Breast epithelium (tissue), 4 donors: Measurements from ENCODE around the gene NAA25. TPM values are rescaled to one million over a fixed set of nuclear protein-coding genes. Genes with fewer than 3 reads are reported as not detected.
"Not testable (repeated sequence)": the region's sequence is repeated elsewhere in the genome, so short reads cannot be mapped to it uniquely, and the experiment has no call there.

ENCODE experiments used
- DNase-seq, 2 donors: peaks; one replicate each; pipeline ENCODE4 v3.0.0-alpha.2; 2019; ENCODE audit warnings: low spot score in 2 of 2
- H3K27ac ChIP-seq, 2 donors: fragments of 200-600 bp; sonication (generic) in 1 of 2; one replicate each; pipeline ENCODE4 v1.5.1; 2016 to 2019; ENCODE audit warnings: mild to moderate bottlenecking in 1 of 2
- H3K27me3 ChIP-seq, 2 donors: fragments of 200-600 bp; sonication (generic) in 1 of 2; one replicate each; pipeline versions ENCODE4 v1.5.1 to v1.6.0; 2017 to 2019; ENCODE audit warnings: control low read depth in 1 of 2, mild to moderate bottlenecking in 1 of 2
- H3K36me3 ChIP-seq: fragments of 200-600 bp; one replicate; pipeline ENCODE4 v1.5.1; 2019
- H3K4me1 ChIP-seq, 2 donors: fragments of 200-600 bp; sonication (generic); one replicate each; pipeline ENCODE4 v1.5.1; 2016 to 2019; ENCODE audit warnings: control low read depth in 1 of 2
- H3K4me3 ChIP-seq, 3 donors: fragments of 200-600 bp; sonication (generic); 1 replicate in 2 of 3; 2 replicates in 1 of 3; pipeline ENCODE4 v1.5.1; 2016 to 2019; ENCODE audit warnings: mild to moderate bottlenecking in 3 of 3, moderate library complexity in 2 of 3
- H3K9me3 ChIP-seq, 2 donors: fragments of 200-600 bp; sonication (generic) in 1 of 2; one replicate each; pipeline ENCODE4 v1.5.1; 2016 to 2019; ENCODE audit warnings: control low read depth in 1 of 2
- CTCF ChIP-seq, 3 donors: fragments of 450-650 bp; IDR thresholded peaks; one replicate each; pipeline ENCODE4 v1.5.1; 2016 to 2017; ENCODE audit warnings: antibody characterized with exemption in 3 of 3, mild to moderate bottlenecking in 3 of 3, moderate library complexity in 3 of 3
- POLR2A ChIP-seq: fragments of 450-650 bp; IDR thresholded peaks from one replicate; pipeline ENCODE4 v1.6.1; 2016; ENCODE audit warnings: antibody characterized with exemption, mild to moderate bottlenecking, moderate library complexity
- POLR2AphosphoS5 ChIP-seq, 3 donors: sonication (generic); formaldehyde crosslinking; IDR thresholded peaks; one replicate each; pipeline ENCODE4 v1.6.1; 2017; ENCODE audit warnings: antibody characterized with exemption in 3 of 3
- intact Hi-C: fragments of 100-400 bp; cut with DNase I; formaldehyde crosslinking; loops from one replicate; pipeline ENCODE4 v1.15.1; 2023; ENCODE audit warnings: low total_unique reads
- total RNA-seq, 3 donors: library from RNA; depleted of rRNA; stranded (reverse); fragments of >200 nt; gene quantifications; one replicate each; pipeline ENCODE4 v1.1.0, GENCODE V29; 2016

The NAA25 gene
- total RNA-seq, 3 donors from 2014 or later = 16.8 to 48.3 (median 37.0) TPM

- Histone ChIP-seq H3K9me3 (no peaks in the 10 kb centered on the region), H3K27me3 (no peaks in the 10 kb centered on the region), H3K4me3 (no peak overlapping the region), H3K27ac (no peak overlapping the region), H3K4me1 (peaks cover 0 to 14% of the 10 kb centered on the region in 2 donors), H3K36me3 (no peaks in the 10 kb centered on the region)
- intact Hi-C loops = no loop called here
- DNase-seq = no peak
- TF ChIP-seq POLR2AphosphoS5 (IDR thresholded peaks at IDR 0.05) (no peak), POLR2A (no peak), CTCF (IDR thresholded peaks at IDR 0.05) (no peak)
These were observed 104.5 kb downstream of the NAA25 start for GRCh38 chr12:112004041-112004440.

DNA sequence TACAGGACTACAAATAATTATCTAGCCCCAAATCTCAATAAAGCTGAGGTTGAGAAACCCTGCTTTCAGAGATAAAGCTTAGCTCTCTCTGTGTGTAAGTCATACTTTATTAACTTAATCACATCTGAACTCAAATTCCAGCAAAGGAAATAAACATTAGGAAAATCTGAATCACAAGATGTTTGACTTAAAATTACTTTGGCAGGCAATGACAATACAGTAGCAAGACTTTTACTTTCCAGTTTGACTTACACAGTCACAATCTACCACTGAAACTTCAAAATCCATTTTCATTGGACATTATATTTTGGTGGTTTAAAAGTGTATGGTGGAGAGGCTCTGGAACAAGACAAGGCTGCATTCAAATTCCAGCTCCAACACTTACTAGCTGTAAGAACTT is 107.0 kb downstream of the NAA25 start:
- no peak for TF ChIP-seq POLR2A
- Histone ChIP-seq H3K4me1 (peaks cover 0 to 5% of the 10 kb centered on the region in 2 donors), H3K4me3 (no peak overlapping the region), H3K27ac (no peak overlapping the region), H3K27me3 (no peaks in the 10 kb centered on the region), H3K36me3 (no peaks in the 10 kb centered on the region), H3K9me3 (no peaks in the 10 kb centered on the region)
- DNase-seq = no peak
- intact Hi-C loops = no loop called here

GRCh38 chr12:112000820-112001219 is 107.8 kb downstream of the NAA25 start:
- H3K4me3 ChIP-seq = no peak overlapping the region
- no peaks in the 10 kb centered on the region for H3K9me3 ChIP-seq
- H3K4me1 ChIP-seq = no peaks in the 10 kb centered on the region
- intact Hi-C loops = no loop called here
- H3K27me3 ChIP-seq = no peaks in the 10 kb centered on the region
- DNase-seq = no peak
- no peak for TF ChIP-seq CTCF (IDR thresholded peaks at IDR 0.05)
- no peak for TF ChIP-seq POLR2A
- no peak for TF ChIP-seq POLR2AphosphoS5 (IDR thresholded peaks at IDR 0.05)
- no peak overlapping the region for H3K27ac ChIP-seq
- H3K36me3 ChIP-seq = no peaks in the 10 kb centered on the region

- H3K4me3 ChIP-seq, H3K36me3 ChIP-seq, H3K27me3 ChIP-seq, intact Hi-C loops, H3K9me3 ChIP-seq, DNase-seq, H3K27ac ChIP-seq, H3K4me1 ChIP-seq: not testable (repeated sequence)
These were observed 109.5 kb downstream of the NAA25 start for GRCh38 chr12:111999129-111999528.

DNA sequence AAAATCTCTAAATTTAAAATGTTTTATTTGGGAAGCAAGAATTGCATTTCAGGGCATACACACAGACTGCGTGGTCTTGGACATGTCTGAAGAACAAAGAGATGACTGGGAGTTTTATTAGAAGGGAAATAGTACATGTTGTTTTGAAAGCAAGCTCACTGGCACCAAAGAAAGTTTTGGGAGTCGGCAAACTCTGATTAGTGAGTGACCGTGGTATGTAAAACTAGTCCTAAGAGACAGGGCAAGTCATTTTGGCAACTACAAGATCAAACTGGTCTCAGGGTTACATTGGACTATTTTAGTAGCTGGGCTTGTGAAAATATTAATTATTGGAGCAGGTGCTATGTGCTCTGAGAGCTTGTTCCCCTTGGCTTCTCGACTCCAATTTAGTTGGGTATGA is 110.6 kb downstream of the NAA25 start:
- H3K4me1 ChIP-seq = no peaks in the 10 kb centered on the region
- H3K9me3 ChIP-seq = no peaks in the 10 kb centered on the region
- no peak overlapping the region for H3K4me3 ChIP-seq
- no peak for DNase-seq
- no peak overlapping the region for H3K27ac ChIP-seq
- intact Hi-C loops = no loop called here
- H3K36me3 ChIP-seq = no peaks in the 10 kb centered on the region
- TF ChIP-seq POLR2AphosphoS5 (IDR thresholded peaks at IDR 0.05) (no peak), CTCF (IDR thresholded peaks at IDR 0.05) (no peak), POLR2A (no peak)
- H3K27me3 ChIP-seq = no peaks in the 10 kb centered on the region

DNA sequence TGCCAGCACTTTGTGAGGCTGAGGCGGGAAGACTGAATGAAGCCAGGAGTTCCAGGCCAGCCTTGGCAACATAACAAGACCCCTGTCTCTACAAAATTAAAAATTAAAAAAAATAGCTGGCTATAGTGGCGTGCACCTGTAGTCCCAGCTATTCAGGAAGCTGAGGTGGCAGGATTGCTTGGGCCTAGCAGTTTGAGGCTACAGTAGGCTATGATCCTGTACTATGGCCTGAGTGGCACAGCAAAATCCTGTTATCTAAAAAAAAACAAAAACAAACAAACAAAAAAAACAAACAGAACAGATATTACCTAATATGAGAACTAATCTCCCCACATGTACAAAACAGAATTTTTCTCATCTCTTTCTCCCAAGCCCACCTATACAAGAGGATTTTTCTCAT is 111.3 kb downstream of the NAA25 start:
- H3K27me3 ChIP-seq = no peaks in the 10 kb centered on the region
- intact Hi-C loops = no loop called here
- no peak overlapping the region for H3K4me3 ChIP-seq
- H3K36me3 ChIP-seq = no peaks in the 10 kb centered on the region
- no peaks in the 10 kb centered on the region for H3K9me3 ChIP-seq
- TF ChIP-seq POLR2AphosphoS5 (IDR thresholded peaks at IDR 0.05) = no peak
- no peak for TF ChIP-seq CTCF (IDR thresholded peaks at IDR 0.05)
- no peak for TF ChIP-seq POLR2A
- no peak overlapping the region for H3K27ac ChIP-seq
- H3K4me1 ChIP-seq = no peaks in the 10 kb centered on the region
- no peak for DNase-seq
